Measurements from ENCODE around the gene ACOD1.

DNA sequence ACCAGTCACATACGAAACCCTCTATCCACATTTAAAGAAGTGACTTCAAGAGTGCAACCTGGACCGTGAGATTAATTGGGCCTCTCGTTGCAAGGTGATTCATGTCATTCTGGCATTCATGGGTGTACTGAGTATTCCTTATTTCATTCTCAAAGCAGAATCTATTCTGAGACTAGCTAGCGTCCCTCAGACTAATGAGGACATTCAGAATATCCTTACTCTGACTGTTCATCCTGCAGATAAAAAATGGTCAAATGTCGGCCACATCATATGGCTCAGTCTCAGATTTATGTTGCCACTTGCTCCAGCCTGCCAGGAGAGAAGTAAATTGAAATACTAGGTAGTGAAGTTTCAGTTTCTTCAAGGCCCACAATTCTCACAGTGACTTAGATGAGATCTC, 7.3 kb downstream of the ACOD1 start:
- TF ChIP-seq POLR2AphosphoS5 (IDR thresholded peaks at IDR 0.05; ENCODE audit: low read depth, low read length): no peak
- TF ChIP-seq, protein P1, sequence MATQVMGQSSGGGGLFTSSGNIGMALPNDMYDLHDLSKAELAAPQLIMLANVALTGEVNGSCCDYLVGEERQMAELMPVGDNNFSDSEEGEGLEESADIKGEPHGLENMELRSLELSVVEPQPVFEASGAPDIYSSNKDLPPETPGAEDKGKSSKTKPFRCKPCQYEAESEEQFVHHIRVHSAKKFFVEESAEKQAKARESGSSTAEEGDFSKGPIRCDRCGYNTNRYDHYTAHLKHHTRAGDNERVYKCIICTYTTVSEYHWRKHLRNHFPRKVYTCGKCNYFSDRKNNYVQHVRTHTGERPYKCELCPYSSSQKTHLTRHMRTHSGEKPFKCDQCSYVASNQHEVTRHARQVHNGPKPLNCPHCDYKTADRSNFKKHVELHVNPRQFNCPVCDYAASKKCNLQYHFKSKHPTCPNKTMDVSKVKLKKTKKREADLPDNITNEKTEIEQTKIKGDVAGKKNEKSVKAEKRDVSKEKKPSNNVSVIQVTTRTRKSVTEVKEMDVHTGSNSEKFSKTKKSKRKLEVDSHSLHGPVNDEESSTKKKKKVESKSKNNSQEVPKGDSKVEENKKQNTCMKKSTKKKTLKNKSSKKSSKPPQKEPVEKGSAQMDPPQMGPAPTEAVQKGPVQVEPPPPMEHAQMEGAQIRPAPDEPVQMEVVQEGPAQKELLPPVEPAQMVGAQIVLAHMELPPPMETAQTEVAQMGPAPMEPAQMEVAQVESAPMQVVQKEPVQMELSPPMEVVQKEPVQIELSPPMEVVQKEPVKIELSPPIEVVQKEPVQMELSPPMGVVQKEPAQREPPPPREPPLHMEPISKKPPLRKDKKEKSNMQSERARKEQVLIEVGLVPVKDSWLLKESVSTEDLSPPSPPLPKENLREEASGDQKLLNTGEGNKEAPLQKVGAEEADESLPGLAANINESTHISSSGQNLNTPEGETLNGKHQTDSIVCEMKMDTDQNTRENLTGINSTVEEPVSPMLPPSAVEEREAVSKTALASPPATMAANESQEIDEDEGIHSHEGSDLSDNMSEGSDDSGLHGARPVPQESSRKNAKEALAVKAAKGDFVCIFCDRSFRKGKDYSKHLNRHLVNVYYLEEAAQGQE (IDR thresholded peaks at IDR 0.05; ENCODE audit: insufficient read depth in 1 of 2, low read depth in 2 of 2, low read length in 2 of 2): no peak
- TF ChIP-seq TAF1 (IDR thresholded peaks at IDR 0.05; ENCODE audit: borderline replicate concordance, insufficient read depth, low read length): no peak
- no peak for TF ChIP-seq SIN3A (IDR thresholded peaks at IDR 0.05; ENCODE audit: borderline replicate concordance, insufficient read depth, low read length)
- no peak for TF ChIP-seq FOXP2 (optimal IDR thresholded peaks at IDR 0.05; ENCODE audit: borderline replicate concordance, extremely low read depth, extremely low read length, insufficient read depth)

Measured in PFSK-1 (cell line).